Measurements from ENCODE around the gene IER3.

Gene IER3

GRCh38 chr6:30782425-30783014 lies 38.2 kb upstream of the IER3 start:
- TF ChIP-seq CTCF (IDR thresholded peaks at IDR 0.05; ENCODE audit: low read depth, low read length) = no peak

GRCh38 chr6:30781743-30782424 lies 37.5 kb upstream of the IER3 start:
- H3K4me3 ChIP-seq (replicated peaks in 1 of 2; ENCODE audit: low read depth in 2 of 2, low read length in 2 of 2) = peak overlapping the region in 1 of 2 donors; percentile 26
- TF ChIP-seq CTCF (IDR thresholded peaks at IDR 0.05; ENCODE audit: low read depth, low read length) = no peak
- peak; percentile 100 for DNase-seq (ENCODE audit: low read depth in 2 of 2)

More at GRCh38 chr6:30782425-30783014, 38.2 kb upstream of the IER3 start:
- peak; percentile 46 to 75 for DNase-seq (ENCODE audit: low read depth in 2 of 2)
- H3K4me3 ChIP-seq (replicated peaks in 1 of 2; ENCODE audit: low read depth in 2 of 2, low read length in 2 of 2) = no peak overlapping the region

GRCh38 chr6:30781395-30781742 lies 37.0 kb upstream of the IER3 start:
- TF ChIP-seq CTCF (IDR thresholded peaks at IDR 0.05; ENCODE audit: low read depth, low read length) = no peak
- peak overlapping the region in 1 of 2 donors; percentile 24 for H3K4me3 ChIP-seq (replicated peaks in 1 of 2; ENCODE audit: low read depth in 2 of 2, low read length in 2 of 2)
- no peak for DNase-seq (ENCODE audit: low read depth in 2 of 2)

GRCh38 chr6:30780642-30780920 lies 36.2 kb upstream of the IER3 start:
- no peak for TF ChIP-seq CTCF (IDR thresholded peaks at IDR 0.05; ENCODE audit: low read depth, low read length)
- no peak for DNase-seq (ENCODE audit: low read depth in 2 of 2)
- H3K4me3 ChIP-seq (replicated peaks in 1 of 2; ENCODE audit: low read depth in 2 of 2, low read length in 2 of 2) = no peak overlapping the region

GRCh38 chr6:30779850-30780641 lies 35.7 kb upstream of the IER3 start:
- DNase-seq (ENCODE audit: low read depth in 2 of 2) = no peak
- no peak overlapping the region for H3K4me3 ChIP-seq (replicated peaks in 1 of 2; ENCODE audit: low read depth in 2 of 2, low read length in 2 of 2)
- TF ChIP-seq CTCF (IDR thresholded peaks at IDR 0.05; ENCODE audit: low read depth, low read length) = no peak

GRCh38 chr6:30778001-30778635 lies 33.8 kb upstream of the IER3 start:
- H3K4me3 ChIP-seq (replicated peaks in 1 of 2; ENCODE audit: low read depth in 2 of 2, low read length in 2 of 2) = no peak overlapping the region
- no peak for DNase-seq (ENCODE audit: low read depth in 2 of 2)
- TF ChIP-seq CTCF (IDR thresholded peaks at IDR 0.05; ENCODE audit: low read depth, low read length) = no peak
